AG04450 (cell line): Measurements from ENCODE around the gene FAM181A. TPM values are rescaled to one million over a fixed set of nuclear protein-coding genes. Genes with fewer than 3 reads are reported as not detected.

ENCODE experiments used
- CTCF ChIA-PET: fragments of 300-600, 350-600 bp; formaldehyde crosslinking; extraction: SDS; loops from one replicate; lab custom pipeline; 2022; ENCODE audit warnings: antibody characterized with exemption, inconsistent platforms; lab: Charles Lee
- POLR2A ChIA-PET: fragments of 350-600 bp; formaldehyde crosslinking; extraction: SDS; loops from one replicate; lab custom pipeline; 2021; ENCODE audit warnings: antibody characterized with exemption, inconsistent platforms; lab: Yijun Ruan, JAX
- DNase-seq: peaks from one replicate; pipeline ENCODE4 v3.0.0-alpha.2; 2011; ENCODE audit warnings: low read depth, low spot score
- H3K27ac ChIP-seq: one replicate; pipeline ENCODE4 v1.5.1; 2012; ENCODE audit warnings: low read depth, low read length, control low read depth
- H3K27me3 ChIP-seq: one replicate; pipeline ENCODE4 v1.6.0; 2012; ENCODE audit warnings: low read length; ENCODE audit not compliant: control insufficient read depth, insufficient read depth
- H3K4me3 ChIP-seq: 2 replicates; pipeline ENCODE4 v1.5.1; 2011; ENCODE audit warnings: mild to moderate bottlenecking, low read depth, low read length, control low read depth
- H3K9me3 ChIP-seq: 2 replicates; pipeline ENCODE4 v1.5.1; 2012; ENCODE audit warnings: low read length; ENCODE audit not compliant: control insufficient read depth, insufficient read depth
- CTCF ChIP-seq: IDR thresholded peaks from 2 replicates; pipeline ENCODE4 v1.5.1; 2011; ENCODE audit warnings: low read depth, low read length, control low read depth, inconsistent platforms
- polyA minus RNA-seq: library from RNA; depleted of rRNA, polyadenylated mRNA; stranded (reverse); fragments of >200 nt; gene quantifications from 2 replicates; pipeline ENCODE4 v1.2.3, GENCODE V29; 2011; rRNA and poly(A)+ RNA removed
- polyA plus RNA-seq: library from polyadenylated mRNA; depleted of rRNA; stranded (reverse); fragments of >200 nt; gene quantifications from 2 replicates; pipeline ENCODE4 v1.2.3, GENCODE V29; 2011; rRNA removed

FAM181A gene
- polyA plus RNA-seq (not detected in 2 replicates), polyA minus RNA-seq (not detected in 2 replicates)

GRCh38 chr14:93926873-93927799 lies at the start of gene FAM181A:
FAM181A (plus strand) TSS chr14:93927344; CDS start chr14:93928286, 942 bp downstream.
- H3K27ac ChIP-seq, result no peak within 1 kb of the TSS
- no peak within 1 kb of the TSS for H3K4me3 ChIP-seq
- POLR2A ChIA-PET, result interaction anchor here (0.6 to 0.8 kb wide), 2 partner anchors 188 to 260 kb away, joined by 3 to 5 read pairs; no protein-coding TSS in a partner anchor
- no peak for DNase-seq
- H3K27me3 ChIP-seq, result peaks cover 7% of the 10 kb centered on the region
- no peak for TF ChIP-seq CTCF
- no peaks in the 10 kb centered on the region; the same call in 1 of the 2 replicates for H3K9me3 ChIP-seq
- CTCF ChIA-PET, result interaction anchor here (0.7 to 1.1 kb wide), 2 partner anchors 13 to 361 kb away, joined by 5 to 6 read pairs; no protein-coding TSS in a partner anchor

GRCh38 chr14:93878212-93878611 lies 48.9 kb upstream of the FAM181A start:
- H3K27me3 ChIP-seq, result peaks cover 3% of the 10 kb centered on the region
- no peak for DNase-seq
- H3K4me3 ChIP-seq, result no peak overlapping the region
- POLR2A ChIA-PET, result no interaction called here
- no peak for TF ChIP-seq CTCF
- no peak overlapping the region for H3K27ac ChIP-seq
- CTCF ChIA-PET, result no interaction called here
- no peaks in the 10 kb centered on the region for H3K9me3 ChIP-seq

- no peak for TF ChIP-seq CTCF
- DNase-seq, result no peak
- H3K4me3 ChIP-seq, result no peak overlapping the region
- H3K9me3 ChIP-seq, result no peaks in the 10 kb centered on the region
- ChIA-PET POLR2A (no interaction called here), CTCF (no interaction called here)
- no peak overlapping the region for H3K27ac ChIP-seq
- H3K27me3 ChIP-seq, result peaks cover 3% of the 10 kb centered on the region
Measured at GRCh38 chr14:93878871-93879270, 48.3 kb upstream of the FAM181A start.

DNA sequence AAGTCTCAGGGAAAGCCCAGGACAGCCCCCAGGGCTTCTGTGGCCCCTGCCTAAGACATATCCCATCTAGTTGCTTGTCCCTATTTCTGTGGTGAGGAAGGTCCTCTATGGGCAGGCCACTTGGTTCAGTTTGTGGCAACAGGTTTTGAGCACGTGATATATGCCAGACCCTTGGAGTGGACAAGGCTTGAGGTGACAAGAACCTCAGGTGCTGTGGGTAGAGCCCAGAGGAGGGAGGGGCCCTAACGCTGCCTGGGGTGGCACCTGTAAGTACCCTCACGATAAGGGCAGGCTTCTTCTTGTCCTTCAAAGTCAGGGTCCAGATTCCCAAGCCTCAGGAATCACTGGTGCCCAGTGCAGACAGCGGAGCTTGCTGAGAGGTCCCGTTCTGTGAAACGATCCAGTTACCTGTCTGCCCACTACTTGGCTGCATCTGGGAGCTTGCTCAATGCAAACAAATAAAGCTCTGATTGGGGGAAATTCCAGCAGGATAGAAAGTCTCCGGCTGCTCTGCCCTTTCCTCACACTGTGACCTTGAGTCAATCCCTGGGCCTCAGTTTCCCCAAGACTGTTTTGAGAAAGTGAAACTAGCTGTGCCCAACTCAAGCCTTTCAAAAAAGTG lies 47.7 kb upstream of the FAM181A start:
- Histone ChIP-seq H3K27me3 (peaks cover 3% of the 10 kb centered on the region), H3K9me3 (no peaks in the 10 kb centered on the region), H3K27ac (no peak overlapping the region), H3K4me3 (no peak overlapping the region)
- ChIA-PET CTCF (no interaction called here), POLR2A (no interaction called here)
- DNase-seq, result no peak
- no peak for TF ChIP-seq CTCF
